ENCODE data around the gene ADAMTSL2.

ADAMTSL2 gene

GRCh38 chr9:133494636-133495326 is 39.7 kb upstream of the ADAMTSL2 start:
- no peak overlapping the region for H3K4me3 ChIP-seq (ENCODE audit: low read depth, low read length)
- no peak for TF ChIP-seq CTCF (IDR thresholded peaks at IDR 0.05; ENCODE audit: low read depth, low read length, missing control alignments)
- DNase-seq (ENCODE audit: low read depth), result no peak
- in situ Hi-C loops (cut with HindIII; ENCODE audit: low sequenced_read_pairs), result no loop called here

GRCh38 chr9:133495327-133496293 is 38.9 kb upstream of the ADAMTSL2 start:
- H3K4me3 ChIP-seq (ENCODE audit: low read depth, low read length), result no peak overlapping the region
- no peak for DNase-seq (ENCODE audit: low read depth)
- TF ChIP-seq CTCF (IDR thresholded peaks at IDR 0.05; ENCODE audit: low read depth, low read length, missing control alignments), result no peak
- in situ Hi-C loops (cut with HindIII; ENCODE audit: low sequenced_read_pairs), result no loop called here

GRCh38 chr9:133496861-133497842 is 37.4 kb upstream of the ADAMTSL2 start:
- H3K4me3 ChIP-seq (ENCODE audit: low read depth, low read length), result no peak overlapping the region
- in situ Hi-C loops (cut with HindIII; ENCODE audit: low sequenced_read_pairs), result no loop called here
- no peak for TF ChIP-seq CTCF (IDR thresholded peaks at IDR 0.05; ENCODE audit: low read depth, low read length, missing control alignments)
- DNase-seq (ENCODE audit: low read depth), result no peak

GRCh38 chr9:133499132-133499891 is 35.2 kb upstream of the ADAMTSL2 start:
- no peak for DNase-seq (ENCODE audit: low read depth)
- no peak overlapping the region for H3K4me3 ChIP-seq (ENCODE audit: low read depth, low read length)
- TF ChIP-seq CTCF (IDR thresholded peaks at IDR 0.05; ENCODE audit: low read depth, low read length, missing control alignments), result no peak
- in situ Hi-C loops (cut with HindIII; ENCODE audit: low sequenced_read_pairs), result no loop called here

DNA sequence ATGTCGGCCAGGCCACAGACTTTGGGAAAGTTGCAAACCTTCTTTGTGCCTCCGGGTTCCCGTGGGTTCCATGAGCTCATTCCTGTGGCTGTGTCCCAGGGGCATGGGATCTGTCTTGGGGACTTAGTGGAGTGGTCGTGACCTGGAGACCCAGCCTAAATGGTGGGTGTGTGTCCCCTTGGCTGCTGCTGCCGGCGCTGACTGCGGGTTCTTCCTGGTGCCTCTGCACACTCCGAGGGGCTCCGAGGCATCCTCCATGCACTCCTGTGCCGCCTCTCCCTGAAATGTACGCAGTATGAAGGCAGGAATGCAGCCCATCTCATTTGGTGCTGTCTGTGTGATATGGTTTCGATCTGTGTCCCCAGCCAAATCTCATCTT is 34.6 kb upstream of the ADAMTSL2 start:
- in situ Hi-C loops (cut with HindIII; ENCODE audit: low sequenced_read_pairs), result no loop called here
- no peak for TF ChIP-seq CTCF (IDR thresholded peaks at IDR 0.05; ENCODE audit: low read depth, low read length, missing control alignments)
- no peak overlapping the region for H3K4me3 ChIP-seq (ENCODE audit: low read depth, low read length)
- no peak for DNase-seq (ENCODE audit: low read depth)

All from astrocyte of the cerebellum (primary cell).